ENCODE results near the gene GPA33.

- TF ChIP-seq, protein P1, sequence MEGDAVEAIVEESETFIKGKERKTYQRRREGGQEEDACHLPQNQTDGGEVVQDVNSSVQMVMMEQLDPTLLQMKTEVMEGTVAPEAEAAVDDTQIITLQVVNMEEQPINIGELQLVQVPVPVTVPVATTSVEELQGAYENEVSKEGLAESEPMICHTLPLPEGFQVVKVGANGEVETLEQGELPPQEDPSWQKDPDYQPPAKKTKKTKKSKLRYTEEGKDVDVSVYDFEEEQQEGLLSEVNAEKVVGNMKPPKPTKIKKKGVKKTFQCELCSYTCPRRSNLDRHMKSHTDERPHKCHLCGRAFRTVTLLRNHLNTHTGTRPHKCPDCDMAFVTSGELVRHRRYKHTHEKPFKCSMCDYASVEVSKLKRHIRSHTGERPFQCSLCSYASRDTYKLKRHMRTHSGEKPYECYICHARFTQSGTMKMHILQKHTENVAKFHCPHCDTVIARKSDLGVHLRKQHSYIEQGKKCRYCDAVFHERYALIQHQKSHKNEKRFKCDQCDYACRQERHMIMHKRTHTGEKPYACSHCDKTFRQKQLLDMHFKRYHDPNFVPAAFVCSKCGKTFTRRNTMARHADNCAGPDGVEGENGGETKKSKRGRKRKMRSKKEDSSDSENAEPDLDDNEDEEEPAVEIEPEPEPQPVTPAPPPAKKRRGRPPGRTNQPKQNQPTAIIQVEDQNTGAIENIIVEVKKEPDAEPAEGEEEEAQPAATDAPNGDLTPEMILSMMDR (IDR thresholded peaks at IDR 0.05; ENCODE audit: low read depth, low read length): no peak
- TF ChIP-seq POLR2A (IDR thresholded peaks at IDR 0.05; ENCODE audit: extremely low read depth, insufficient read length): no peak
- TF ChIP-seq MYC (IDR thresholded peaks at IDR 0.05; ENCODE audit: low read depth, low read length): no peak
- TF ChIP-seq, protein P2, sequence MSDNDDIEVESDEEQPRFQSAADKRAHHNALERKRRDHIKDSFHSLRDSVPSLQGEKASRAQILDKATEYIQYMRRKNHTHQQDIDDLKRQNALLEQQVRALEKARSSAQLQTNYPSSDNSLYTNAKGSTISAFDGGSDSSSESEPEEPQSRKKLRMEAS (IDR thresholded peaks at IDR 0.05; ENCODE audit: low read depth, low read length): no peak
These were observed 10.6 kb upstream of the GPA33 start for GRCh38 chr1:167100730-167101129.

All from NB4 (cell line).